Measurements from ENCODE around the gene SLC6A7. TPM values are rescaled to one million over a fixed set of nuclear protein-coding genes. Genes with fewer than 3 reads are reported as not detected.

SLC6A7 gene
- total RNA-seq, 2 donors from 2014 or later = 5.0 to 24.9 TPM

DNA sequence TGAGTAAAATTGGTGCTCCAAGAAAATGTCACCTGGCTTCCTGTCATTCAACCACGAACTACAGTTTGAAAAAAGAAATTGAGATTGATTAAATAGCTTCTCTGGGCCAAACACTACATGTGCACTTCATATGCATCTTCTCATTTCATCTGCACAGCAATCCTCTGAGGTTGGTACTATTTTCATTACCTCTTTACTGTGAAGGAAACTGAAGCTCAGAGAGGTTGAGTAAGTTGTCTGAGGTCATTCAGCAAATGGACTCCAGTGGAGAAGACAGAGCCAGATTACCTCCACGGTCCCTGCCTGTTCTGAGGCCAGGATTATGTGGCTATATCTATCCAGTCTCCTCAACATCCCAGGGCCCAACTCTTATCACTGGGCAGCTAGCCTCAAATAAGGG lies 46.5 kb downstream of the SLC6A7 start:
- intact Hi-C loops (cut with DNase I) = no loop called here
- Histone ChIP-seq H3K4me1 (no peaks in the 10 kb centered on the region), H3K27ac (no peak overlapping the region), H3K27me3 (no peaks in the 10 kb centered on the region), H3K9me3 (no peaks in the 10 kb centered on the region), H3K9ac (ENCODE audit: low read depth in 2 of 2, low read length in 2 of 2) (no peak overlapping the region), H3K4me3 (no peak overlapping the region), H3K36me3 (no peaks in the 10 kb centered on the region)
- TF ChIP-seq, protein P1, sequence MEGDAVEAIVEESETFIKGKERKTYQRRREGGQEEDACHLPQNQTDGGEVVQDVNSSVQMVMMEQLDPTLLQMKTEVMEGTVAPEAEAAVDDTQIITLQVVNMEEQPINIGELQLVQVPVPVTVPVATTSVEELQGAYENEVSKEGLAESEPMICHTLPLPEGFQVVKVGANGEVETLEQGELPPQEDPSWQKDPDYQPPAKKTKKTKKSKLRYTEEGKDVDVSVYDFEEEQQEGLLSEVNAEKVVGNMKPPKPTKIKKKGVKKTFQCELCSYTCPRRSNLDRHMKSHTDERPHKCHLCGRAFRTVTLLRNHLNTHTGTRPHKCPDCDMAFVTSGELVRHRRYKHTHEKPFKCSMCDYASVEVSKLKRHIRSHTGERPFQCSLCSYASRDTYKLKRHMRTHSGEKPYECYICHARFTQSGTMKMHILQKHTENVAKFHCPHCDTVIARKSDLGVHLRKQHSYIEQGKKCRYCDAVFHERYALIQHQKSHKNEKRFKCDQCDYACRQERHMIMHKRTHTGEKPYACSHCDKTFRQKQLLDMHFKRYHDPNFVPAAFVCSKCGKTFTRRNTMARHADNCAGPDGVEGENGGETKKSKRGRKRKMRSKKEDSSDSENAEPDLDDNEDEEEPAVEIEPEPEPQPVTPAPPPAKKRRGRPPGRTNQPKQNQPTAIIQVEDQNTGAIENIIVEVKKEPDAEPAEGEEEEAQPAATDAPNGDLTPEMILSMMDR (IDR thresholded peaks at IDR 0.05) = no peak
- no peak for DNase-seq

DNA sequence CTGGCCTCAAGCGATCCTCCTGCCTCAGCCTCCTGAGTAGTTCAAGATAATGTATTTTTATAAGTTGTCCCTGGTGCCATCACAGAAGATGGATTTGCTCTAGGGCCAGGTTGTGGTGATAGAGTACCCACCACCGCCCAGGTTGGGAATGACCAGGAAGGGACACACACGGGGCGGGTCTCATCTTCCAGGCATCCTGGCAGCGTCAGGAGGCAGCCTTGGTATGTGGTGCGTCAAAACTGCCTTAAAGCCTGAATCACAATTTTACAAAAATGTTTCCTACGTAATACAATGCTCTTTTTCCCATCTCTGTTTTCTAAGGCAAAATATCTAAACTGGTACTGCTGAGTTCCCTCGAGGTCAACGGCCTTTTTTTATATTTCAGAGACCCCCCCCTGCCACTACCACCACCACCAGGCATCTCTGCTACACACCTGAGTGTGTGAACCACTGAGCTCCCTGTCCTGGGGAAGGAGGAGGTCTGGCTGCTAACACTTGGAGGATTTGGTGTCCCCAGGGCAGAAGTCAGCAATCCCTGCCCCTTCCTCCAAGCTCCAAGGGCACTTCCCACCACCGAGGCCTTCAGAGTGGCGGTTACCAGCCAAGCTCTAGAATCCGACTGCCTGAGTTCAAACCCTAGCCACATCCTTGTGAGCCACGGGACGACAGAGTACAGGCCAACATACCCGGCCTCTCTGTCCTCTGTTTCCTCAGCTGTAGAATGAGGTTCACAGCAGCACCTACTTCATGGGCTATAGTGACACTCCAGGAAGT lies 47.3 kb downstream of the SLC6A7 start:
- TF ChIP-seq, protein P1 (IDR thresholded peaks at IDR 0.05) = no peak
- intact Hi-C loops (cut with DNase I) = no loop called here
- H3K27ac ChIP-seq = no peak overlapping the region
- no peak for DNase-seq
- H3K4me3 ChIP-seq = no peak overlapping the region
- H3K9me3 ChIP-seq = no peaks in the 10 kb centered on the region
- no peaks in the 10 kb centered on the region for H3K36me3 ChIP-seq
- H3K4me1 ChIP-seq = no peaks in the 10 kb centered on the region
- no peaks in the 10 kb centered on the region for H3K27me3 ChIP-seq
- H3K9ac ChIP-seq (ENCODE audit: low read depth in 2 of 2, low read length in 2 of 2) = no peak overlapping the region

DNA sequence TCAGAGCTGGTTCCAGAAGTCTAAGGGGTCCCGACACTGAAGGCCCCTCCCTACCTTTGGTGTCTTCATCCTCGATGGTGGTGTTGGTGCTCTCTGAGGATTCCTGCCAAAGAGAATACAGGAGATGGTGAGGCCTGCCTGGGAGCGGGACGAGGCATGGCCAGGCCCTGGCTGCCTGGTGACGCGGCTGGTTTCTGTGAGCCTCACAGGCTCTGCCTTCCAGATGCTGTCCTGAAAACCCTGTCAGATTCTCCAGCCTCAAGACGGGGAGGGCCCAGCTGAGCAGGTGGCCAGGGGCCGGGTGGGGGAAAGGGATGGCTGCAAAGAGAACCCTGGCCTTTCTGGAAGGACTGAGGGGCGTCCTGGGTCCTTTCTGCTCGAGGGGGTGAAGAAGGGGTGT lies 48.8 kb downstream of the SLC6A7 start:
- no peaks in the 10 kb centered on the region for H3K4me1 ChIP-seq
- no peaks in the 10 kb centered on the region for H3K36me3 ChIP-seq
- H3K9me3 ChIP-seq = no peaks in the 10 kb centered on the region
- no peak overlapping the region for H3K27ac ChIP-seq
- H3K9ac ChIP-seq (ENCODE audit: low read depth in 2 of 2, low read length in 2 of 2) = no peak overlapping the region
- intact Hi-C loops (cut with DNase I) = no loop called here
- H3K27me3 ChIP-seq = no peaks in the 10 kb centered on the region
- no peak for DNase-seq
- TF ChIP-seq, protein P1 (IDR thresholded peaks at IDR 0.05) = no peak
- H3K4me3 ChIP-seq = no peak overlapping the region

- TF ChIP-seq, protein P1 (IDR thresholded peaks at IDR 0.05) = no peak
- H3K27ac ChIP-seq = no peak overlapping the region
- intact Hi-C loops (cut with DNase I) = no loop called here
- no peak overlapping the region for H3K9ac ChIP-seq (ENCODE audit: low read depth in 2 of 2, low read length in 2 of 2)
- H3K4me3 ChIP-seq = no peak overlapping the region
- no peaks in the 10 kb centered on the region for H3K36me3 ChIP-seq
- DNase-seq = no peak
- H3K4me1 ChIP-seq = no peaks in the 10 kb centered on the region
- no peaks in the 10 kb centered on the region for H3K27me3 ChIP-seq
- H3K9me3 ChIP-seq = no peaks in the 10 kb centered on the region
Measured at GRCh38 chr5:150239099-150239793, 49.4 kb downstream of the SLC6A7 start.

DNA sequence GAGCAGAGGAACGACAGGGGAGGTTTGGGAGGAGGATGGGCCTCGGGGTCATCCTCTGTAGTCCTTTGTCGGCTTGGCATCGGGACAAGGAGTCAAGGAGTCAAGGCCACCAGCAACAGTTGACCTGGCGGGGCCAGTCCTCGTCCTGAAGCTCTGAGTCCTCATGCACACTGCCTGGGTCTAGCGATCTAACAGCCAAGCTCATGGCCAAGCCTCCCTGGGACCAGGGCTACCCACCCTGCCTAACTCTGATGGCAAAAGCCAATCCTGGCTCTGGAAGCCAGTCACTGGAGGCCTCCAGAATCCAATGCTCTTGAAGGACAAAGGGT lies 49.9 kb downstream of the SLC6A7 start:
- intact Hi-C loops (cut with DNase I) = no loop called here
- TF ChIP-seq, protein P1 (IDR thresholded peaks at IDR 0.05) = no peak
- Histone ChIP-seq H3K4me1 (no peaks in the 10 kb centered on the region), H3K9ac (ENCODE audit: low read depth in 2 of 2, low read length in 2 of 2) (no peak overlapping the region), H3K27me3 (no peaks in the 10 kb centered on the region), H3K9me3 (no peaks in the 10 kb centered on the region), H3K27ac (no peak overlapping the region), H3K36me3 (no peaks in the 10 kb centered on the region), H3K4me3 (no peak overlapping the region)
- DNase-seq = no peak

Measured in colonic mucosa (tissue), 4 donors.